WTC11 (cell line): ENCODE results near the gene DCD.

Experiments
- CREB1 ChIP-seq: sonication (generic); formaldehyde crosslinking; IDR thresholded peaks from 2 replicates; pipeline ENCODE4 v1.8.0; 2023; ENCODE audit warnings: mild to moderate bottlenecking, missing genetic modification reagents
- SMAD4 ChIP-seq: sonication (generic); formaldehyde crosslinking; IDR thresholded peaks from 2 replicates; pipeline ENCODE4 v1.8.0; 2022; ENCODE audit warnings: mild to moderate bottlenecking, missing genetic modification reagents
- ZNF219 ChIP-seq: sonication (generic); formaldehyde crosslinking; IDR thresholded peaks from 2 replicates; pipeline ENCODE4 v1.8.0; 2023; ENCODE audit warnings: missing genetic modification reagents, mild to moderate bottlenecking, borderline replicate concordance
- TF ChIP-seq, protein P1 (sequence below): sonication (generic); formaldehyde crosslinking; IDR thresholded peaks from 2 replicates; pipeline ENCODE4 v1.8.1; 2023; ENCODE audit warnings: mild to moderate bottlenecking, missing genetic modification reagents, moderate library complexity
- TF ChIP-seq, protein P2 (sequence below): fragments of 200-600 bp; IDR thresholded peaks from 2 replicates; pipeline ENCODE4 v1.8.0; 2022; ENCODE audit warnings: antibody characterized with exemption
- TF ChIP-seq, protein P3 (sequence below): sonication (generic); formaldehyde crosslinking; IDR thresholded peaks from 2 replicates; pipeline ENCODE4 v1.8.1; 2022; ENCODE audit warnings: mild to moderate bottlenecking, missing genetic modification reagents, moderate library complexity, borderline replicate concordance
- TF ChIP-seq, protein P4 (sequence below): sonication (generic); formaldehyde crosslinking; IDR thresholded peaks from 2 replicates; pipeline ENCODE4 v1.8.1; 2022; ENCODE audit warnings: missing genetic modification reagents, borderline replicate concordance

DNA sequence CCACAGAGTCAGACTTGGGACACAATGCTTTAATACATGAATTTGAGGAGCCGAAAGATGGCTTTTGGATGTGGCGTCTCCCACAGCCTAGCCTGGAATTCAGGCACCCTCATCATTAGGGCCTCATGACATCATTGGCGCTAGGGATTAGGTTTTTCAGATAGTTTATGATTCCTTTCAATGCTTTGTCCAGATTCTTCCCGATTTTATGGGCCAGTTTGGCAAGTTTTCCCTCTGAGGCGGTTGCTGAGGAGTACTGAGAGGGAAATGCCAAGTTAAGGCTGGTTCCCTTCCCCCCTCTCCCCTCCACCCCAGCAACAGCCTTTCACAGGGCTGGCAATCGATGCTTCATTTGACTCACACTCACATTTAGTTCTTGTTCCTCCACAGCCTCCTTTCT lies 40.0 kb downstream of the DCD start:
- TF ChIP-seq SMAD4 (no peak), CREB1 (no peak), ZNF219 (CRISPR knock-in tag) (no peak)
- TF ChIP-seq, protein P1, sequence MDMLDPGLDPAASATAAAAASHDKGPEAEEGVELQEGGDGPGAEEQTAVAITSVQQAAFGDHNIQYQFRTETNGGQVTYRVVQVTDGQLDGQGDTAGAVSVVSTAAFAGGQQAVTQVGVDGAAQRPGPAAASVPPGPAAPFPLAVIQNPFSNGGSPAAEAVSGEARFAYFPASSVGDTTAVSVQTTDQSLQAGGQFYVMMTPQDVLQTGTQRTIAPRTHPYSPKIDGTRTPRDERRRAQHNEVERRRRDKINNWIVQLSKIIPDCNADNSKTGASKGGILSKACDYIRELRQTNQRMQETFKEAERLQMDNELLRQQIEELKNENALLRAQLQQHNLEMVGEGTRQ = no peak
- TF ChIP-seq, protein P2, sequence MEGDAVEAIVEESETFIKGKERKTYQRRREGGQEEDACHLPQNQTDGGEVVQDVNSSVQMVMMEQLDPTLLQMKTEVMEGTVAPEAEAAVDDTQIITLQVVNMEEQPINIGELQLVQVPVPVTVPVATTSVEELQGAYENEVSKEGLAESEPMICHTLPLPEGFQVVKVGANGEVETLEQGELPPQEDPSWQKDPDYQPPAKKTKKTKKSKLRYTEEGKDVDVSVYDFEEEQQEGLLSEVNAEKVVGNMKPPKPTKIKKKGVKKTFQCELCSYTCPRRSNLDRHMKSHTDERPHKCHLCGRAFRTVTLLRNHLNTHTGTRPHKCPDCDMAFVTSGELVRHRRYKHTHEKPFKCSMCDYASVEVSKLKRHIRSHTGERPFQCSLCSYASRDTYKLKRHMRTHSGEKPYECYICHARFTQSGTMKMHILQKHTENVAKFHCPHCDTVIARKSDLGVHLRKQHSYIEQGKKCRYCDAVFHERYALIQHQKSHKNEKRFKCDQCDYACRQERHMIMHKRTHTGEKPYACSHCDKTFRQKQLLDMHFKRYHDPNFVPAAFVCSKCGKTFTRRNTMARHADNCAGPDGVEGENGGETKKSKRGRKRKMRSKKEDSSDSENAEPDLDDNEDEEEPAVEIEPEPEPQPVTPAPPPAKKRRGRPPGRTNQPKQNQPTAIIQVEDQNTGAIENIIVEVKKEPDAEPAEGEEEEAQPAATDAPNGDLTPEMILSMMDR = no peak
- TF ChIP-seq, protein P3, sequence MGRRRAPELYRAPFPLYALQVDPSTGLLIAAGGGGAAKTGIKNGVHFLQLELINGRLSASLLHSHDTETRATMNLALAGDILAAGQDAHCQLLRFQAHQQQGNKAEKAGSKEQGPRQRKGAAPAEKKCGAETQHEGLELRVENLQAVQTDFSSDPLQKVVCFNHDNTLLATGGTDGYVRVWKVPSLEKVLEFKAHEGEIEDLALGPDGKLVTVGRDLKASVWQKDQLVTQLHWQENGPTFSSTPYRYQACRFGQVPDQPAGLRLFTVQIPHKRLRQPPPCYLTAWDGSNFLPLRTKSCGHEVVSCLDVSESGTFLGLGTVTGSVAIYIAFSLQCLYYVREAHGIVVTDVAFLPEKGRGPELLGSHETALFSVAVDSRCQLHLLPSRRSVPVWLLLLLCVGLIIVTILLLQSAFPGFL (CRISPR knock-in tag) = no peak
- TF ChIP-seq, protein P4, sequence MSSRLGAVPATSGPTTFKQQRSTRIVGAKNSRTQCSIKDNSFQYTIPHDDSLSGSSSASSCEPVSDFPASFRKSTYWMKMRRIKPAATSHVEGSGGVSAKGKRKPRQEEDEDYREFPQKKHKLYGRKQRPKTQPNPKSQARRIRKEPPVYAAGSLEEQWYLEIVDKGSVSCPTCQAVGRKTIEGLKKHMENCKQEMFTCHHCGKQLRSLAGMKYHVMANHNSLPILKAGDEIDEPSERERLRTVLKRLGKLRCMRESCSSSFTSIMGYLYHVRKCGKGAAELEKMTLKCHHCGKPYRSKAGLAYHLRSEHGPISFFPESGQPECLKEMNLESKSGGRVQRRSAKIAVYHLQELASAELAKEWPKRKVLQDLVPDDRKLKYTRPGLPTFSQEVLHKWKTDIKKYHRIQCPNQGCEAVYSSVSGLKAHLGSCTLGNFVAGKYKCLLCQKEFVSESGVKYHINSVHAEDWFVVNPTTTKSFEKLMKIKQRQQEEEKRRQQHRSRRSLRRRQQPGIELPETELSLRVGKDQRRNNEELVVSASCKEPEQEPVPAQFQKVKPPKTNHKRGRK (CRISPR knock-in tag) = no peak
